Measurements from ENCODE around the gene SLC16A13. TPM values are rescaled to one million over a fixed set of nuclear protein-coding genes. Genes with fewer than 3 reads are reported as not detected.

SLC16A13 gene
- total RNA-seq, 4 donors from 2014 or later = 0.22 to 1.8 (median 1.1) TPM

- WGBS, 2 donors = 68 to 74% methylated on average over 1 of the region's 1 CpG
- H3K36me3 ChIP-seq = peaks cover 0 to 6% (median 0%) of the 10 kb centered on the region in 3 donors
- no peak overlapping the region for H3K27ac ChIP-seq
- no peaks in the 10 kb centered on the region for H3K4me1 ChIP-seq
- no peak overlapping the region for H3K4me3 ChIP-seq
- peaks cover 0 to 18% (median 1%) of the 10 kb centered on the region in 4 donors for H3K9me3 ChIP-seq
- DNase-seq (ENCODE audit: low spot score in 2 of 2) = no peak
- H3K27me3 ChIP-seq = no peaks in the 10 kb centered on the region
- TF ChIP-seq EP300 (IDR thresholded peaks at IDR 0.05) (no peak), CTCF (IDR thresholded peaks at IDR 0.05) (no peak), POLR2A (IDR thresholded peaks at IDR 0.05) (no peak)
Measured at GRCh38 chr17:7067198-7067597, 31.4 kb downstream of the SLC16A13 start.

- Histone ChIP-seq H3K27ac (no peak overlapping the region), H3K36me3 (peaks cover 0 to 6% (median 0%) of the 10 kb centered on the region in 3 donors), H3K27me3 (no peaks in the 10 kb centered on the region), H3K4me3 (no peak overlapping the region), H3K4me1 (no peaks in the 10 kb centered on the region), H3K9me3 (peaks cover 0 to 18% (median 1%) of the 10 kb centered on the region in 4 donors)
- no peak for TF ChIP-seq POLR2A (IDR thresholded peaks at IDR 0.05)
- no peak for TF ChIP-seq CTCF (IDR thresholded peaks at IDR 0.05)
- DNase-seq (ENCODE audit: low spot score in 2 of 2) = no peak
- 23 to 38% methylated on average over 1 of the region's 1 CpG for whole genome bisulfite sequencing, 2 donors
Measured at GRCh38 chr17:7068268-7068667, 32.5 kb downstream of the SLC16A13 start.

- 59 to 70% methylated on average over 2 to 3 of the region's 3 CpGs for WGBS, 2 donors
- no peak for DNase-seq (ENCODE audit: low spot score in 2 of 2)
Measured at GRCh38 chr17:7070712-7071111, 34.9 kb downstream of the SLC16A13 start.

GRCh38 chr17:7072406-7072805 lies 36.6 kb downstream of the SLC16A13 start:
- H3K9me3 ChIP-seq = peaks cover 0 to 17% (median 1%) of the 10 kb centered on the region in 4 donors
- H3K27me3 ChIP-seq = no peaks in the 10 kb centered on the region
- no peak overlapping the region for H3K4me3 ChIP-seq
- H3K36me3 ChIP-seq = peaks cover 0 to 6% (median 0%) of the 10 kb centered on the region in 3 donors
- WGBS, 2 donors = 87 to 95% methylated on average over 2 of the region's 2 CpGs
- H3K27ac ChIP-seq = no peak overlapping the region
- TF ChIP-seq CTCF (IDR thresholded peaks at IDR 0.05) (no peak), POLR2A (IDR thresholded peaks at IDR 0.05) (no peak), EP300 (IDR thresholded peaks at IDR 0.05) (no peak)
- no peak for DNase-seq (ENCODE audit: low spot score in 2 of 2)
- H3K4me1 ChIP-seq = no peaks in the 10 kb centered on the region

More at GRCh38 chr17:7070712-7071111, 34.9 kb downstream of the SLC16A13 start:
- Histone ChIP-seq H3K27me3 (no peaks in the 10 kb centered on the region), H3K27ac (no peak overlapping the region), H3K4me1 (no peaks in the 10 kb centered on the region), H3K36me3 (peaks cover 0 to 6% (median 0%) of the 10 kb centered on the region in 3 donors), H3K4me3 (no peak overlapping the region), H3K9me3 (peaks cover 0 to 18% (median 1%) of the 10 kb centered on the region in 4 donors)
- TF ChIP-seq POLR2A (IDR thresholded peaks at IDR 0.05) = no peak

GRCh38 chr17:7074931-7075330 lies 39.1 kb downstream of the SLC16A13 start:
- no peak overlapping the region for H3K27ac ChIP-seq
- no peaks in the 10 kb centered on the region for H3K27me3 ChIP-seq
- no peak overlapping the region for H3K4me3 ChIP-seq
- DNase-seq (ENCODE audit: low spot score in 2 of 2) = no peak
- H3K9me3 ChIP-seq = no peaks in the 10 kb centered on the region
- no peak for TF ChIP-seq EP300 (IDR thresholded peaks at IDR 0.05)
- no peak for TF ChIP-seq CTCF (IDR thresholded peaks at IDR 0.05)
- TF ChIP-seq POLR2A (IDR thresholded peaks at IDR 0.05) = no peak
- 77 to 81% methylated on average over 14 of the region's 14 CpGs for WGBS, 2 donors
- H3K4me1 ChIP-seq = peaks cover 0 to 2% (median 0%) of the 10 kb centered on the region in 4 donors
- H3K36me3 ChIP-seq = no peaks in the 10 kb centered on the region

Data from tibial nerve (tissue), 4 donors.